ENCODE measurements around the gene SLC2A5. TPM values are rescaled to one million over a fixed set of nuclear protein-coding genes. Genes with fewer than 3 reads are reported as not detected.

SLC2A5 gene
- polyA plus RNA-seq, 3 donors, result 0.75 to 1.3 (median 0.81) TPM

- no peak for DNase-seq
- H3K27ac Mint-ChIP-seq, result no peak overlapping the region
- H3K4me2 ChIP-seq (replicated peaks; ENCODE audit: extremely low read depth, low read length, poor library complexity, severe bottlenecking), result no peak overlapping the region
- H3K4me1 Mint-ChIP-seq, result no peaks in the 10 kb centered on the region
- H3K4me3 Mint-ChIP-seq, result no peak overlapping the region
- no peak overlapping the region for H3K4me3 ChIP-seq (replicated peaks in 1 of 3; ENCODE audit: low read depth in 2 of 3, low read length in 3 of 3)
- no peak overlapping the region for H3K27ac ChIP-seq (ENCODE audit: low read depth in 1 of 2, low read length in 2 of 2)
- H3K4me1 ChIP-seq (ENCODE audit: control insufficient read depth in 1 of 2, insufficient read depth in 2 of 2, low read length in 2 of 2), result no peaks in the 10 kb centered on the region
- peaks cover 0 to 14% of the 10 kb centered on the region in 2 donors for H3K36me3 ChIP-seq (replicated peaks in 1 of 2; ENCODE audit: control insufficient read depth in 1 of 2, insufficient read depth in 2 of 2, low read length in 2 of 2)
- peaks cover 15 to 16% of the 10 kb centered on the region in 2 donors for H3K9me3 ChIP-seq (replicated peaks in 1 of 2; ENCODE audit: control insufficient read depth in 1 of 2, insufficient read depth in 1 of 2, low read length in 2 of 2)
- no peak overlapping the region for H3K9ac ChIP-seq (ENCODE audit: insufficient read depth, low read length, poor library complexity, severe bottlenecking)
- H3K36me3 Mint-ChIP-seq, result peaks cover 11 to 35% of the 10 kb centered on the region in 2 donors
- no peaks in the 10 kb centered on the region for H4K20me1 ChIP-seq (ENCODE audit: insufficient read depth, low read length)
- H3K79me2 ChIP-seq (ENCODE audit: insufficient read depth, low read length), result no peaks in the 10 kb centered on the region
- no peaks in the 10 kb centered on the region for H3K27me3 ChIP-seq (ENCODE audit: control insufficient read depth in 2 of 2, insufficient read depth in 2 of 2, low read length in 2 of 2)
- intact Hi-C loops (cut with micrococcal nuclease), result no loop called here
- H3K27me3 Mint-ChIP-seq (ENCODE audit: low read depth in 3 of 3), result peaks cover 0 to 3% (median 2%) of the 10 kb centered on the region in 3 donors
- WGBS (ENCODE audit: insufficient coverage), result 91% methylated on average over 8 of the region's 8 CpGs
- H3K9me3 Mint-ChIP-seq, result peaks cover 12 to 21% (median 17%) of the 10 kb centered on the region in 7 donors
- TF ChIP-seq CTCF (IDR thresholded peaks at IDR 0.05), result no peak
- H2AFZ ChIP-seq (ENCODE audit: insufficient read depth, low read depth, low read length, poor library complexity, severe bottlenecking), result no peak overlapping the region
These were observed 31.1 kb downstream of the SLC2A5 start for GRCh38 chr1:9038338-9038650.

GRCh38 chr1:9037476-9038337 lies 31.7 kb downstream of the SLC2A5 start:
- H4K20me1 ChIP-seq (ENCODE audit: insufficient read depth, low read length), result no peaks in the 10 kb centered on the region
- no peak overlapping the region for H3K4me3 ChIP-seq (replicated peaks in 1 of 3; ENCODE audit: low read depth in 2 of 3, low read length in 3 of 3)
- Mint-ChIP-seq H3K27ac (no peak overlapping the region), H3K9me3 (peaks cover 12 to 21% (median 17%) of the 10 kb centered on the region in 7 donors), H3K4me3 (no peak overlapping the region), H3K36me3 (peaks cover 11 to 33% of the 10 kb centered on the region in 2 donors), H3K27me3 (ENCODE audit: low read depth in 3 of 3) (peaks cover 0 to 3% (median 2%) of the 10 kb centered on the region in 3 donors), H3K4me1 (no peaks in the 10 kb centered on the region)
- TF ChIP-seq CTCF (IDR thresholded peaks at IDR 0.05), result no peak
- no peaks in the 10 kb centered on the region for H3K79me2 ChIP-seq (ENCODE audit: insufficient read depth, low read length)
- no peak overlapping the region for H3K4me2 ChIP-seq (replicated peaks; ENCODE audit: extremely low read depth, low read length, poor library complexity, severe bottlenecking)
- no peaks in the 10 kb centered on the region for H3K4me1 ChIP-seq (ENCODE audit: control insufficient read depth in 1 of 2, insufficient read depth in 2 of 2, low read length in 2 of 2)
- H3K36me3 ChIP-seq (replicated peaks in 1 of 2; ENCODE audit: control insufficient read depth in 1 of 2, insufficient read depth in 2 of 2, low read length in 2 of 2), result peaks cover 0 to 14% of the 10 kb centered on the region in 2 donors
- H3K27ac ChIP-seq (ENCODE audit: low read depth in 1 of 2, low read length in 2 of 2), result no peak overlapping the region
- WGBS (ENCODE audit: insufficient coverage), result 89% methylated on average over 26 of the region's 28 CpGs
- no peak overlapping the region for H3K9ac ChIP-seq (ENCODE audit: insufficient read depth, low read length, poor library complexity, severe bottlenecking)
- no peak for DNase-seq
- H2AFZ ChIP-seq (ENCODE audit: insufficient read depth, low read depth, low read length, poor library complexity, severe bottlenecking), result no peak overlapping the region
- intact Hi-C loops (cut with micrococcal nuclease), result no loop called here
- peaks cover 15 to 16% of the 10 kb centered on the region in 2 donors for H3K9me3 ChIP-seq (replicated peaks in 1 of 2; ENCODE audit: control insufficient read depth in 1 of 2, insufficient read depth in 1 of 2, low read length in 2 of 2)
- H3K27me3 ChIP-seq (ENCODE audit: control insufficient read depth in 2 of 2, insufficient read depth in 2 of 2, low read length in 2 of 2), result no peaks in the 10 kb centered on the region
